GM12891 (cell line): ENCODE measurements around the gene NT5M.

Experiments
- POLR2A ChIP-seq: IDR thresholded peaks from 2 replicates; pipeline ENCODE4 v1.6.1; 2011; ENCODE audit warnings: low read depth, low read length, control low read depth
- POLR2AphosphoS5 ChIP-seq: IDR thresholded peaks from 2 replicates; pipeline ENCODE4 v1.6.1; 2011; ENCODE audit warnings: low read depth, low read length, control low read depth
- POU2F2 ChIP-seq: IDR thresholded peaks from 2 replicates; pipeline ENCODE4 v1.6.1; 2011; ENCODE audit warnings: low read depth, mild to moderate bottlenecking, control low read depth, low read length, moderate library complexity
- SPI1 ChIP-seq: IDR thresholded peaks from 2 replicates; pipeline ENCODE4 v1.6.1; 2011; ENCODE audit warnings: low read depth, low read length, control low read depth
- TAF1 ChIP-seq: IDR thresholded peaks from 2 replicates; pipeline ENCODE4 v1.6.1; 2011; ENCODE audit warnings: low read depth, low read length, control low read depth

GRCh38 chr17:17256316-17256715 is 46.9 kb upstream of the NT5M start:
- no peak for TF ChIP-seq SPI1
- TF ChIP-seq POLR2A = no peak
- TF ChIP-seq TAF1 = no peak
- TF ChIP-seq POLR2AphosphoS5 = no peak
- TF ChIP-seq POU2F2 = no peak
